K562 (cell line): Measurements from ENCODE around the gene CENPN. TPM values are rescaled to one million over a fixed set of nuclear protein-coding genes. Genes with fewer than 3 reads are reported as not detected.
A peak's percentile ranks its signal among the peaks of the same experiment; 100 is the strongest.

Experiments used
- ATAC-seq: fragments of 200-7000 bp; cut with Tn5 transposase; 3 replicates; pipeline ENCODE4 v1.9.1; 2020; ENCODE audit warnings: moderate library complexity
- BruUV-seq: library from RNA; stranded (reverse); fragments of 400-500 nt; replicated peaks from 2 replicates; lab custom pipeline; 2021; lab: Mats Ljungman, UMichigan
- CTCF ChIA-PET: fragments of 300-600 bp; formaldehyde crosslinking; extraction: SDS; loops from one replicate; lab custom pipeline; 2021; ENCODE audit warnings: low intra/inter-chr PET ratio; lab: Yijun Ruan, JAX
- POLR2A ChIA-PET: fragments of 300-600, 350-650 bp; sonication (Branson Sonifier 250); formaldehyde crosslinking; extraction: SDS; loops from one replicate; lab custom pipeline; 2021; ENCODE audit warnings: antibody characterized with exemption, inconsistent platforms; lab: Yijun Ruan, JAX
- DNase-seq, 4 experiments: peaks; one replicate each; pipeline versions ENCODE4 v3.0.0 to v3.0.0-alpha.2; 2011 to 2018; ENCODE audit warnings: low spot score in 3 of 4, mixed read lengths in 3 of 4; ENCODE audit errors: extremely low read depth in 1 of 4
- FAIRE-seq: peaks from 2 replicates; lab custom pipeline; 2011; peaks lifted over from hg19 to GRCh38; lab: Jason Lieb, UNC
- H2AFZ ChIP-seq: 2 replicates; pipeline ENCODE4 v1.6.0; 2011; ENCODE audit warnings: low read depth, low read length, control low read depth, inconsistent platforms
- H3K27ac ChIP-seq: fragments of 200-600 bp; 3 replicates; pipeline ENCODE4 v1.8.0; 2011; ENCODE audit warnings: low read depth, mild to moderate bottlenecking, control low read depth, inconsistent platforms, low read length, moderate library complexity, mixed read lengths; ENCODE audit errors: extremely low read depth
- H3K27me3 ChIP-seq, 2 experiments: fragments of 300-600 bp in 1 of 2; 2 replicates in 1 of 2; 3 replicates in 1 of 2; pipeline versions ENCODE4 v1.6.0 to v1.8.0; 2011; ENCODE audit warnings: inconsistent platforms in 2 of 2, low read length in 2 of 2, mild to moderate bottlenecking in 1 of 2, mixed read lengths in 1 of 2, moderate library complexity in 1 of 2; ENCODE audit not compliant: control insufficient read depth in 2 of 2, insufficient read depth in 2 of 2
- H3K36me3 ChIP-seq: fragments of 300-600 bp; 3 replicates; pipeline ENCODE4 v1.8.0; 2011; ENCODE audit warnings: mild to moderate bottlenecking, low read length, inconsistent platforms; ENCODE audit not compliant: control insufficient read depth, insufficient read depth
- H3K4me1 ChIP-seq, 2 experiments: fragments of 200-600 bp in 1 of 2; replicated peaks in 1 of 2; 2 replicates in 1 of 2; 3 replicates in 1 of 2; pipeline versions ENCODE4 v1.5.1 to v1.8.0; 2011; ENCODE audit warnings: inconsistent platforms in 2 of 2, low read length in 2 of 2, mild to moderate bottlenecking in 1 of 2, mixed read lengths in 1 of 2, moderate library complexity in 1 of 2; ENCODE audit not compliant: control insufficient read depth in 2 of 2, insufficient read depth in 2 of 2
- H3K4me2 ChIP-seq: 2 replicates; pipeline ENCODE4 v1.6.1; 2011; ENCODE audit warnings: low read length, control low read depth, inconsistent platforms, mixed read lengths; ENCODE audit not compliant: insufficient read depth
- H3K4me3 ChIP-seq: fragments of 200-600 bp; sonication (generic), shearing (Covaris generic); 2 replicates; pipeline ENCODE4 v1.5.1; 2016; ENCODE audit warnings: control low read depth, inconsistent platforms
- H3K79me2 ChIP-seq: fragments of 200-600 bp; 3 replicates; pipeline ENCODE4 v1.8.0; 2011; ENCODE audit warnings: low read length, inconsistent platforms; ENCODE audit not compliant: control insufficient read depth, insufficient read depth
- H3K9ac ChIP-seq, 2 experiments: 2 replicates each; pipeline versions ENCODE4 v1.6.0 to v1.6.1; 2011; ENCODE audit warnings: low read depth in 2 of 2, low read length in 2 of 2, control low read depth in 1 of 2, inconsistent platforms in 1 of 2, mild to moderate bottlenecking in 1 of 2, mixed read lengths in 1 of 2; ENCODE audit not compliant: insufficient read depth in 1 of 2
- H3K9me1 ChIP-seq: one replicate; pipeline ENCODE4 v1.6.0; 2011; ENCODE audit warnings: inconsistent platforms, mild to moderate bottlenecking, low read length, moderate library complexity; ENCODE audit not compliant: control insufficient read depth, insufficient read depth
- H3K9me3 ChIP-seq: replicated peaks from 2 replicates; pipeline ENCODE4 v1.5.1; 2011; ENCODE audit warnings: low read depth, low read length, inconsistent platforms; ENCODE audit not compliant: control insufficient read depth, insufficient read depth
- H4K20me1 ChIP-seq: replicated peaks from 2 replicates; pipeline ENCODE4 v1.6.1; 2011; ENCODE audit warnings: low read length, inconsistent platforms, mixed read lengths; ENCODE audit not compliant: control insufficient read depth, insufficient read depth
- BCL6 ChIP-seq: fragments of 250-450 bp; sonication (Bioruptor Pico); IDR thresholded peaks from 2 replicates; pipeline ENCODE4 v1.4.0; 2020
- POLR2B ChIP-seq: fragments of 450-650 bp; IDR thresholded peaks from 2 replicates; pipeline ENCODE4 v1.6.1; 2018; ENCODE audit warnings: low read depth; ENCODE audit not compliant: partially characterized antibody
- RHOXF2B ChIP-seq: fragments of 250-450 bp; sonication (Bioruptor Pico); conservative IDR thresholded peaks from 2 replicates; pipeline ENCODE4 v1.5.1; 2021
- SRSF7 ChIP-seq: fragments of 200-400 bp; formaldehyde crosslinking; optimal IDR thresholded peaks from 2 replicates; pipeline ENCODE3; 2017; ENCODE audit warnings: mild to moderate bottlenecking, low read depth, low read length
- ZNF12 ChIP-seq: sonication (generic); formaldehyde crosslinking; IDR thresholded peaks from 2 replicates; pipeline ENCODE4 v1.4.0; 2020; ENCODE audit warnings: mild to moderate bottlenecking, missing genetic modification reagents
- ZNF3 ChIP-seq: fragments of 250-450 bp; sonication (Bioruptor Pico); IDR thresholded peaks from 2 replicates; pipeline ENCODE4 v1.5.0; 2021; ENCODE audit warnings: mild to moderate bottlenecking, moderate library complexity
- WGBS: fragments of 100-300 bp; shearing (Covaris generic); methylation state at CpG from one replicate; pipeline ENCODE4 v1.1.6; 2016; ENCODE audit warnings: low coverage, mixed read lengths; ENCODE audit not compliant: insufficient coverage; ENCODE audit errors: missing lambda C conversion rate; 5-methylcytosine and 5-hydroxymethylcytosine counted together
- in situ Hi-C: fragments of 300-500 bp; cut with MboI; formaldehyde crosslinking; loops from 4 replicates; pipeline ENCODE4 v1.15.0; 2018; ENCODE audit warnings: inconsistent platforms, mixed read lengths
- intact Hi-C: fragments of 100-400 bp; cut with micrococcal nuclease; formaldehyde crosslinking; loops from 2 replicates; pipeline ENCODE4 v1.14.2; 2022
- polyA plus RNA-seq, 8 experiments: library from polyadenylated mRNA; depleted of rRNA in 4 of 8; stranded (reverse) in 5 of 8; unstranded in 3 of 8; fragments of >200 nt; fragmentation: Nextera tagmentation in 2 of 8; fragmentation: Illumina TruSeq in 1 of 8; extraction: Ambion mirVana in 2 of 8; extraction: Trizol in 1 of 8; gene quantifications; 2 replicates each; pipeline versions ENCODE4 v1.2.1 to v1.2.3, GENCODE V29; 2011 to 2014; ENCODE audit warnings: inconsistent platforms in 1 of 8, missing spikeins in 1 of 8
- total RNA-seq, 7 experiments: library from RNA; depleted of rRNA in 6 of 7; stranded (reverse); fragments of >200 nt in 6 of 7; fragmentation: Illumina TruSeq in 2 of 7; extraction: Trizol in 2 of 7; gene quantifications; 2 replicates each; pipeline versions ENCODE4 v1.2.1 to v1.2.3, GENCODE V29; 2011 to 2021; ENCODE audit warnings: low replicate concordance in 1 of 7
- TF ChIP-seq, protein P1 (sequence below): fragments of 450-650 bp; IDR thresholded peaks from one replicate; pipeline ENCODE4 v1.6.1; 2018; ENCODE audit warnings: mild to moderate bottlenecking, moderate library complexity; ENCODE audit not compliant: partially characterized antibody
- TF ChIP-seq, protein P2 (sequence below): fragments of 250-450 bp; sonication (Bioruptor Pico); IDR thresholded peaks from 2 replicates; pipeline ENCODE4 v1.5.0; 2021

The CENPN gene
- total and polyA plus RNA-seq, 9 of the 15 experiments (the other 6 are each of a cell fraction or from before 2014, with no cell fraction given), result 92.3 to 384 (median 140) TPM

DNA sequence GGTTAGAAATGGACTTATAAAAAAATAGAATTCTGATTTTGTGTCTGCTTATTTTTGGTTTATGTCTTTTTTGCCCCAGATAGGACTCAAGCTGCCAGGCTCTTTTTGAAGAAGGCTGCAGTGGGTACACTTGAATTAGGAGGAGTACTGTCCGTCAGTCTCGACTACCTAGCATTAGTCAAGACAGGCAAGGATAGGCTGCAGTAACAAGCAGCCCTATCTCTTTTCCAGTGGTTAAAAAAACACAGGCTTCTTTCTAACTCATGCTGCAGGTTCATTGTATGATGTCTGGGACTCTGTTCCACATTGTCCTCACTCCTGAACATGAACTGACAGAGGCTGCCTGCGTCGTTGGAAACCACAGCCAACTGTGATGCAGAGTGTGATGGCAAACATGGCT, 62.0 kb downstream of the CENPN start:
- no peaks in the 10 kb centered on the region for H3K9me1 ChIP-seq
- H3K36me3 ChIP-seq, result no peaks in the 10 kb centered on the region
- no peak overlapping the region for H3K9ac ChIP-seq
- H3K4me3 ChIP-seq, result no peak overlapping the region
- TF ChIP-seq ZNF12 (peak; percentile 97), ZNF3 (no peak)
- in situ Hi-C loops (no loop called here), intact Hi-C loops (no loop called here)
- no peak overlapping the region for H3K4me2 ChIP-seq
- no peak for DNase-seq
- H3K27me3 ChIP-seq, result no peaks in the 10 kb centered on the region
- no peak for FAIRE-seq
- no peak for ATAC-seq
- POLR2A ChIA-PET, result no interaction called here
- no TSS peak for BruUV-seq
- 50% methylated on average over 4 of the region's 4 CpGs for WGBS
- H3K4me1 ChIP-seq, result peaks cover 3 to 6% of the 10 kb centered on the region in 2 experiments; a peak in 2 of 5 replicates
- H4K20me1 ChIP-seq, result no peaks in the 10 kb centered on the region
- H3K79me2 ChIP-seq, result no peaks in the 10 kb centered on the region
- no peaks in the 10 kb centered on the region for H3K9me3 ChIP-seq
- no peak overlapping the region for H2AFZ ChIP-seq
- CTCF ChIA-PET, result no interaction called here
- no peak overlapping the region for H3K27ac ChIP-seq

DNA sequence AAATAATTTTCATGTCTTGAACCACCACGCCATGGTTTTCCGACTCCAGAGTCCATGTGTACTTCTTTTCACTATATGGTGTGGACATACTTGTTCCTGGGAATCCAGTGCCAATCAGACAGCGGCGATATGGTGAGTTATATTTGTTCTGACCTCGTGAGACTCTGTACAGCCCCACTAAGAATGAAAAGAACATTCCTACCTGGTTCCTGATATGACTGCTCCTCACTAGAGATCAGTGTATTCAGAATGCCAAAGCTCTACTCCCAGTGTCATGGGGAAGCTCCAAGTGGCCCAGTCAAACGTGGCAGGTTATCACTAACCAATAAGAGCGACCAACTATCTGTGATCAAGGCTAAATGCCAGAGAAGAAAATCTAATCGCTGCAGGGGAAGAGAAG, 64.0 kb downstream of the CENPN start:
- Histone ChIP-seq H2AFZ (no peak overlapping the region; the same call in 1 of the 2 replicates), H3K4me1 (peaks cover 0 to 5% of the 10 kb centered on the region in 2 experiments; a peak in 3 of 5 replicates), H3K4me3 (no peak overlapping the region), H3K79me2 (no peaks in the 10 kb centered on the region), H3K9me3 (no peaks in the 10 kb centered on the region), H3K9me1 (no peaks in the 10 kb centered on the region), H4K20me1 (no peaks in the 10 kb centered on the region), H3K27ac (no peak overlapping the region), H3K27me3 (no peaks in the 10 kb centered on the region), H3K4me2 (no peak overlapping the region), H3K36me3 (no peaks in the 10 kb centered on the region), H3K9ac (no peak overlapping the region)
- in situ Hi-C loops (no loop called here), intact Hi-C loops (no loop called here)
- TF ChIP-seq BCL6 (no peak), SRSF7 (no peak), RHOXF2B (CRISPR knock-in tag) (no peak), POLR2B (no peak)
- TF ChIP-seq, protein P1, sequence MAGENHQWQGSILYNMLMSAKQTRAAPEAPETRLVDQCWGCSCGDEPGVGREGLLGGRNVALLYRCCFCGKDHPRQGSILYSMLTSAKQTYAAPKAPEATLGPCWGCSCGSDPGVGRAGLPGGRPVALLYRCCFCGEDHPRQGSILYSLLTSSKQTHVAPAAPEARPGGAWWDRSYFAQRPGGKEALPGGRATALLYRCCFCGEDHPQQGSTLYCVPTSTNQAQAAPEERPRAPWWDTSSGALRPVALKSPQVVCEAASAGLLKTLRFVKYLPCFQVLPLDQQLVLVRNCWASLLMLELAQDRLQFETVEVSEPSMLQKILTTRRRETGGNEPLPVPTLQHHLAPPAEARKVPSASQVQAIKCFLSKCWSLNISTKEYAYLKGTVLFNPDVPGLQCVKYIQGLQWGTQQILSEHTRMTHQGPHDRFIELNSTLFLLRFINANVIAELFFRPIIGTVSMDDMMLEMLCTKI, result no peak
- TF ChIP-seq, protein P2, sequence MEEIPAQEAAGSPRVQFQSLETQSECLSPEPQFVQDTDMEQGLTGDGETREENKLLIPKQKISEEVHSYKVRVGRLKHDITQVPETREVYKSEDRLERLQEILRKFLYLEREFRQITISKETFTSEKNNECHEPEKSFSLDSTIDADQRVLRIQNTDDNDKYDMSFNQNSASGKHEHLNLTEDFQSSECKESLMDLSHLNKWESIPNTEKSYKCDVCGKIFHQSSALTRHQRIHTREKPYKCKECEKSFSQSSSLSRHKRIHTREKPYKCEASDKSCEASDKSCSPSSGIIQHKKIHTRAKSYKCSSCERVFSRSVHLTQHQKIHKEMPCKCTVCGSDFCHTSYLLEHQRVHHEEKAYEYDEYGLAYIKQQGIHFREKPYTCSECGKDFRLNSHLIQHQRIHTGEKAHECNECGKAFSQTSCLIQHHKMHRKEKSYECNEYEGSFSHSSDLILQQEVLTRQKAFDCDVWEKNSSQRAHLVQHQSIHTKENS (CRISPR knock-in tag), result no peak
- POLR2A ChIA-PET, result interaction anchor here (0.7 kb wide), 1 partner anchor 26 kb away, joined by 3 read pairs; no protein-coding TSS in a partner anchor
- no peak for ATAC-seq
- FAIRE-seq, result no peak
- DNase-seq, result no peak
- BruUV-seq, result no TSS peak
- 40% methylated on average over 8 of the region's 8 CpGs for WGBS
- CTCF ChIA-PET, result no interaction called here
